GM13977 (cell line): ENCODE measurements around the gene COL27A1.
"Not testable (repeated sequence)": the region's sequence is repeated elsewhere in the genome, so short reads cannot be mapped to it uniquely, and the experiment has no call there.

Source experiments
- DNase-seq: peaks from one replicate; pipeline ENCODE4 v3.0.0; 2012; ENCODE audit warnings: low spot score
- in situ Hi-C: fragments of 300-500 bp; cut with MboI; formaldehyde crosslinking; loops from one replicate; pipeline ENCODE4 v1.12.0; 2022; ENCODE audit warnings: low sequenced_read_pairs, low pct_unique_long_range_greater_than_20kb, mixed read lengths, inconsistent platforms; ENCODE audit not compliant: unreplicated experiment
- TF ChIP-seq, protein P1 (sequence below): IDR thresholded peaks from 2 replicates; pipeline ENCODE4 v1.5.1; 2012; ENCODE audit warnings: mild to moderate bottlenecking, control low read depth; ENCODE audit not compliant: insufficient read depth; ENCODE audit errors: extremely low read depth, missing control alignments

Gene COL27A1

DNA sequence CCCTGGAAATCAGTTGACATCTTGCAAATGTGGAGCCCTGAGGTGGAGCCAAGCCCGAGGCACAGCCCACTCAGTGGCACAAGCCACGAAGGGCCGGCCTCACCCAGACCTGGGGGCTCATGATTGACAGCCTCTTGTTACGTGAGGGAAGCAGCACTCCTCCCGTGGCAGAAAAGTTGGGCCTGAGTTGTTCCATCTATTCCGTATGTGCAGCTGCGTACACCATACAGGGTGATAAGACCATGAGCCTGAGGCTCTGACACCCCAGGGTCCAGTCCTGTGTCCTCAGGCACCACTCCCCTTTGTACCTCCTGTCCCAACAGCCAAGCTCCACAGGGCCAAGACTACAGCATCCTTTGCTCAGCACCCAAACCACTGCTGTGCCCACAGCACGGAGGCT, 172.4 kb downstream of the COL27A1 start:
- in situ Hi-C loops, result no loop called here
- no peak for DNase-seq
- TF ChIP-seq, protein P1, sequence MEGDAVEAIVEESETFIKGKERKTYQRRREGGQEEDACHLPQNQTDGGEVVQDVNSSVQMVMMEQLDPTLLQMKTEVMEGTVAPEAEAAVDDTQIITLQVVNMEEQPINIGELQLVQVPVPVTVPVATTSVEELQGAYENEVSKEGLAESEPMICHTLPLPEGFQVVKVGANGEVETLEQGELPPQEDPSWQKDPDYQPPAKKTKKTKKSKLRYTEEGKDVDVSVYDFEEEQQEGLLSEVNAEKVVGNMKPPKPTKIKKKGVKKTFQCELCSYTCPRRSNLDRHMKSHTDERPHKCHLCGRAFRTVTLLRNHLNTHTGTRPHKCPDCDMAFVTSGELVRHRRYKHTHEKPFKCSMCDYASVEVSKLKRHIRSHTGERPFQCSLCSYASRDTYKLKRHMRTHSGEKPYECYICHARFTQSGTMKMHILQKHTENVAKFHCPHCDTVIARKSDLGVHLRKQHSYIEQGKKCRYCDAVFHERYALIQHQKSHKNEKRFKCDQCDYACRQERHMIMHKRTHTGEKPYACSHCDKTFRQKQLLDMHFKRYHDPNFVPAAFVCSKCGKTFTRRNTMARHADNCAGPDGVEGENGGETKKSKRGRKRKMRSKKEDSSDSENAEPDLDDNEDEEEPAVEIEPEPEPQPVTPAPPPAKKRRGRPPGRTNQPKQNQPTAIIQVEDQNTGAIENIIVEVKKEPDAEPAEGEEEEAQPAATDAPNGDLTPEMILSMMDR, result no peak

- in situ Hi-C loops, DNase-seq: not testable (repeated sequence)
These were observed 173.1 kb downstream of the COL27A1 start for GRCh38 chr9:114328357-114328820.

DNA sequence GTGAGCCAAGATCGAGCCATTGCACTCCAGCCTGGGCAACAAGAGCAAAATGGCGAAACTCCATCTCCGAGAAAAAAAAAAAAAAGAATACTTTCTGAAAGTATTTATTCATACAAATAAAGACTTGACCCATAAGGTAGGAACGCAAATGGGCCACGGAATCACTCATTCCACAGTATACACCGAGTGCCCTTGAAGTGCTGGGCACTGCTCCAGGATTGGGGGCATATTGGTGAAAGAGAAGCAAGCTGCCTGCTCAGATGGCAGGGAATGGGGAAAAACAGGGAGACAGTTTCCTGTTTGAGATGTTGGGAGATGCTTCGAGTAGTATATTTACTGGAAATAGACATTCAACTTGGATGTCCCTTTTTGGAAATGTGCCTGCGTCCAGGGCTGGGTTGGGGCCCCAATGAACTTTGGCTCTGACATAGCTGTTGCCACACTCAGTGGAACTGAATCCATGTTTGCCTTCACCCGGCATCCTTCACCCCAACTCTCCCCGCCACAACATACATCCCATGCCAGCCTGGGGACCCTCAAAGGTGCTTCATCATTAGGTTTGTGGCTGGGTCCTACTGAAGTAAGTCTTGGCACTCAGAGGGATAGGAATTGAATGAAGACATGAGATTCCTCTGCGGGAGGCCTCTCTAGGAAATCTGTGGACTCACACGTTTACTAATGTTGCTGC, 173.7 kb downstream of the COL27A1 start:
- in situ Hi-C loops, DNase-seq: not testable (repeated sequence)

DNA sequence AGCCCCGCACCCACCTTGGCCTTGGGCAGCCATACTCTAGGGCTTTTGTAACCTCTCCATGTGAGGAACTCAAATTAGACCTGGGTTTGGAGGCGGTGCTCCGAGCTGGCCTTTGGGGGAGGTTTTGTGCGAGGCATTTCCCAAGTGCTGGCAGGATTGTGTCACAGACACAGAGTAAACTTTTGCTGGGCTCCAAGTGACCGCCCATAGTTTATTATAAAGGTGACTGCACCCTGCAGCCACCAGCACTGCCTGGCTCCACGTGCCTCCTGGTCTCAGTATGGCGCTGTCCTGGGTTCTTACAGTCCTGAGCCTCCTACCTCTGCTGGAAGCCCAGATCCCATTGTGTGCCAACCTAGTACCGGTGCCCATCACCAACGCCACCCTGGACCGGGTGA, 174.3 kb downstream of the COL27A1 start, which contains the start of gene ORM2:
ORM2 (plus strand) TSS at position 245 of the 398 bp plus-strand sequence; CDS start at position 281, 36 bp downstream.
- DNase-seq, in situ Hi-C loops: not testable (repeated sequence)

DNA sequence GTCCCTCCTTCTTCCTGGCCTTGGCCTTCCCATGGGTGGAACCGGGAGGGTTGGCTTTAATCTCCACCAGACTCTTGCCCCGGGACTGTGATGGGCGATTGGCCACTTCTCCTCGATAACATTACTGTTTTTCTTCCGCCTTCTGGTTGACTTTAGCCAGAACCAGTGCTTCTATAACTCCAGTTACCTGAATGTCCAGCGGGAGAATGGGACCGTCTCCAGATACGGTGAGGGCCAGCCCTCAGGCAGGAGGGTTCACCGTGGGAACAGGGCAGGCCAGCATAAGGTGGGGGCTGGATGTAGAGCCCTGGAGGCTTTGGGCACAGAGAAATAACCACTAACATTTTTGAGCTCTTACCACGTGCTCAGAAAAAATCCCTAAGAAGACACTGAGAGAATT, 175.3 kb downstream of the COL27A1 start:
- in situ Hi-C loops, result no loop called here
- TF ChIP-seq, protein P1, result no peak
- DNase-seq, result no peak

DNA sequence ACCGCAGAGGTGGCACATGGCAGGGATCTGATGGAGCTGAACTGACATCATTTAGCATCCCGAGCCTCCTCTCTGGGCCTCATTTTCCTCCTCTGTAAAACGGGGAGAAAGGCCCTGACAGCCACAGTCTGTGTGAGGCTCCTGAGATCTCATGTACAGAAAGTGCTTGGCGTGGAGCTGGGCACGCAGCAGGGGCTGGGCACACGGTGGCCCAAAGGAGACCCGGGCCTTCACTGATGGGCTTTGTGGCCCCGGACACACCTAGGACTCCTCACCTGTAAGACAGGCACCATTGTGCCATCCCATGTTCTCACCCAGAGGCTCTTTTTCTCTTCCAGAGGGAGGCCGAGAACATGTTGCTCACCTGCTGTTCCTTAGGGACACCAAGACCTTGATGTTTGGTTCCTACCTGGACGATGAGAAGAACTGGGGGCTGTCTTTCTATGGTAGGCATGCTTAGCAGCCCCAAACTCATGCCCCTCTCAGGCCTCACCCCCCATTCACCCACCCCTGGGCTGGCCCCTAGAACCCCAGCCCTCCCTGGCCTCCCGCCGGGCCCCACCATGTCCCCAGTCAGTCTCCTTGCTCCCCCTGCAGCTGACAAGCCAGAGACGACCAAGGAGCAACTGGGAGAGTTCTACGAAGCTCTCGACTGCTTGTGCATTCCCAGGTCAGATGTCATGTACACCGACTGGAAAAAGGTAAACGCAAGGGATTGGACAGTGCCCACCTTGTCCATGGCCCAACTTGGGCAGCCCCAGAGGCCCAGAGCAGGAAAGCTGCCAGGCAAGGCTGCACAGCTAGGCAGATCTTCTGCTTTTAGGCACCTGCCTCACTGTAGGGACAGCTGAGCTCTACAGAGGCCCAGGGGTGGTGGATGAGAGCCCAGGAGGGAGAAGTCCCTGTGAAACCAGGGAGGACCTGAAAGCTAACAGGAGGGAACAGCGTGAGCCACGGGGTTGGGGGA, 176.2 kb downstream of the COL27A1 start:
- in situ Hi-C loops, DNase-seq: not testable (repeated sequence)

GRCh38 chr9:114332474-114333040, 177.2 kb downstream of the COL27A1 start:
- DNase-seq, in situ Hi-C loops: not testable (repeated sequence)

- DNase-seq, in situ Hi-C loops: not testable (repeated sequence)
These were observed 178.4 kb downstream of the COL27A1 start for GRCh38 chr9:114333718-114334117.

- in situ Hi-C loops, result no loop called here
- no peak for DNase-seq
- TF ChIP-seq, protein P1, result no peak
These were observed 179.2 kb downstream of the COL27A1 start for GRCh38 chr9:114334490-114334889.
